Raji (cell line): ENCODE data around the gene ERI3.

Source experiments
- POLR2A ChIP-seq: IDR thresholded peaks from 2 replicates; pipeline ENCODE4 v1.6.1; 2011; ENCODE audit warnings: low read depth, low read length, control low read depth; ENCODE audit not compliant: insufficient read depth

Gene ERI3

DNA sequence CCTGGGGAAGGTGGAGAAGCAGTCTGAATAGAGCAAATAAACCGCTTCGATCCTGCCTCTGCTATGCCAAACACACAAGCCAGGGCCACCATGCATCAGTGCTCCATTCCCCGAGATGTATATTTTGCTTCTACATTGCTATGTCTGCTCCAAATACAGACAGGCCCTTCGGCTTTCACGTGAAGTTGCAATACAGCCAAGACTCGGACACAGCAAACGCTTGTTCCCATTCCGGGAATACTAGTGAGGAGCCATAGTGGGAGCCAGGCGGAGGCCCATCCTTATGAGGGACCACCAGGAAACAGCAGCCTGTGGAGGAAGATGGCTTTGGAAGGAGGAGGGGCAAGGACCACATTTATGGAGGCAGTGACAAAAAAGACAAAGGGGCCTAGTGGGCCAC lies 22.6 kb downstream of the ERI3 start:
- TF ChIP-seq POLR2A: no peak

DNA sequence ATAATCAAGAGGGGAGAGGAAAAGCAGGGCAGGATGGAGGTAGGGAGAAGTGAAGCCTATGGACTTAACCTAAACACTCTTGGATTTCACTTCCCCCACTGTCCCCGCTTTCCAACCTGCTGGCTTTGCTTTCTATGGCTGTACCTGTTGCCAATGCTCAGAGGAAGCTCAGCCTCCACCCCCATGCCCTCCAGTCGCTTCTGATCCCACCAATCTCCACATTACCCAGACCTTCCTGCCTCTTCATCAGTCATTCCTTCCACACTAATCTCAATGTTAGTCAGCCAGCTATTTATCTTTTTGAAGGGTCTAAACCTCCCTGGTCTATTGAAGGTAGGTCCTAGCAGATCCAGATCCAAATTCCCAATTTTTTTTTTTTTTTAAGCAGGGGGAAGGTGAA lies 24.1 kb downstream of the ERI3 start:
- no peak for TF ChIP-seq POLR2A

DNA sequence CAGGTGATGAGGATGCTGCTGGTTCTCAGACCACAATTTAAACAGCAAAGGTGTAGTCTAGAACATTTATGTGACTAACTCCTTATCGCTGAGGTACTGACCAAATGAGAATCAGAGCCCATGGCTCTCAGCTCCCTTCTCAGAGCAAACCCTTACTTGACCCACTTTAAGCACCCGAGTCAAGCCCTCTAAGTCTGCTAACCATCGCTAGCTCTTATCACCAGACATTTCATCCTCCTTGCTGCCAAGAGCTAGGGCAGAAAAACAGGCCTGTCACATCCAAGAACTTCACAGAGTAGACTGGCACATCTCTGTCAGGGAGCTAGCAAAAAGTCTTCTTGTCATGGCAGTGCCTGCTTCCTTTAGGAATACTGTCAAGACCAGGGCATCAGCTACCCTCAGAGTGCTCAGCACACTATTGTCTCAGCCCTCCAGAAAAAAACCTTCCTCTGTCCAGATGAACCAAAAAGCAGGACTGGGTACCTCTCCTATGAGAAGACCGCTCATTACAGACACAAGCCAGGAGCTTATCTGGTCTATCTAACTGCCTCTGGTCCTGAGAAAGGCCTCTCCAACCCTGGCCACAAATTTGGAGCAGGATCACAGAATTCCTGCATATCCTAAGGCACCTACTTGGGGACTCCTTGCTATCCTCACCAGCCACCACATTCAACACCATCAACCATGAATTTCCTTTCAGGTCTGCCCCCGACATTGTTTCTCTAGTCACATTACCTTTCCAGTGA lies 26.2 kb downstream of the ERI3 start:
- no peak for TF ChIP-seq POLR2A

DNA sequence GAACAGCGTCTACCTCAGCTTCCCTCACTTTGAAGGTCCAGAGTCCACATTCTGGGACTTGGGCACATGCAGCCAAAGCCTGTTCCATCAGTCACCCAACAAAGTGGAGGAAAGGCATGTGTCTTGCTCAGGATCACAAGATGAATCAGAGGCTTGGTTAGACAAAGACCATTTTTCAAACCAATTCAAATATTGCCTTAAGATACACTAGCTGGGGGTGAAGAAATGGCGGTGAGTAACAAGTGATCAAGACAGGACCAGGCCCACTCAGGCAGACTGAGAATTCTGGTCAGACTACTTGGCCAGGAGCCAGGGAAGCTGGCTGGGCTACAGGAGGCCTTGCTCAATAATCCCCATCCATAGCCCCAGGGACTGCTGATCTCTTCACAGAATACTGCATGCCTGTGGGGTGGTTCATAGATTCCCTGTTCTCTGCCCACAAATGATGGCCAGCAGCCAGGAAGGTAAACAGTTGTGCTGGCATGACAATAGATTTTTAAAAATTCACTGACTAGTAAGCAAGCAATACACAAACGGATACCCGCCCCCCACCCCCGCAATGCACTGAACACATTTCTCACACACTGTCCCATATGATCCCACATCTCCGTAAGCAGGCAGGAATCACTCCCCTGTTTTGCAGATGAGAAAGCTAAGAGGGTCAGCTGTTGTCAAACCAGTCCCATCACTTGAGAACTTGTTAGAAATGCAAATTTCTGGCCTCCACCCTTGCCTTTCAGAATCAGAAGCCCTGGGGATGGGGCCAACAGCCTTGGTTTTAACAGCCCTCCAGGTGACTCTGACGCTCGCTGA lies 27.2 kb downstream of the ERI3 start:
- TF ChIP-seq POLR2A: no peak

DNA sequence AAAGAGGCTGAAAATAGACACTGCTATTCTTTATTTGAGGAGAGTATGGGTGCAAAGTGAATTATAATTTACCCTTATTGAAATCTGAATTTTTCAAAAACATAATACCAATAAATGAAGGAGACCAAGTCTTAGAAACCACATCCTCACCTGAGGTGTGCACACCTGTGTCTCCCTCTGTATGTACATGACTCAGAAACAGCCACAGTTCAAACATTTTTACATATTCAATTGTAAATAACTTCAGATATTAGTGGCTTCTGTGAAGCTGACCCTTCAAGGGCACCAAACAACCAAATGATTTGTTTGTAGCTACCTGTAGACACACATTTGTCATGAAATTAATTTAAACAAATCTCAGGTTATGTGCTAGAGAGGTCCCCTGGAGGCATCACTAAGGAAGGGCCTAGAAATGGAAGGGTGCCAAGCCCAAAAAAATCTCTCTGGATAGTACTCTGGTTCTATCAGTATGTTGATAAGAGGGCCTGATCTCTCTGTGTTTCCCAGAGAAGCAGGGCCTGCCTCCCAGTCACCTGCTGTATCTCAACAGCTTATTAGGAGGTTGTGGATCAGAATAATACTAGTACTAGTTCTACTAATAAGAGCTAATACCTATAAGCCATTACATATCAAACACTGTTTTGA lies 28.1 kb downstream of the ERI3 start:
- no peak for TF ChIP-seq POLR2A

DNA sequence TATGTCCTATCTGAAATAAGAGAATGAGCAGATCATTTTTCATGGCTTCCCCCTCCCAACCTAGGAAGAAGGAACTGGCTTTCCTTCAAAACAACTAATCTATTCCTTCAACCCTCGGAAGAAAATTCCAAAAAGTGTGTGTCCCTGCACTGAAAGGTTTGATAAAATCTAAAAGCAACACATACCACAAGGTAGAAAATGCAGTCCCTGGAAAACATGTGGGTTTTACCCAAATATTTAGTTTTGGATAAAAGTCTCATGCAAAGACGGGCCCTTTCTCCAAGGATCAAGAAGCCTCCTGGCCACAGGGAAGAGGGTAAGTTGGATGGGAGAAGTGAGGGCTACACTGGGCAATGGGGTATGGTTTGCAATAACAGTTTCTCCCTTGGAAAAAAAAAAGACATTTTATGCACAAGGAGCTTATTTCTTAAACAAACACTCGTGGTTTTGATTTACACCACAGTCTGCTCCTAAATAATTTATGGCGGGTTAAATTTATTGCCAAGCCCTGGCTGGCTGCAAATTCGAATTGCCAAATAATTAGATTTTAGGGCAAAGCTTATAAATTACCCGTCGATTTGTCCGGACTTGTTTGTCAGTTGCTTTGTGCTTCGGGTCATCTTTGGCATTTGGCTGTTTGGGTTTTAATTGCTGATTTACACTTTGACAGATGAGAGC lies 28.9 kb downstream of the ERI3 start:
- TF ChIP-seq POLR2A: no peak

DNA sequence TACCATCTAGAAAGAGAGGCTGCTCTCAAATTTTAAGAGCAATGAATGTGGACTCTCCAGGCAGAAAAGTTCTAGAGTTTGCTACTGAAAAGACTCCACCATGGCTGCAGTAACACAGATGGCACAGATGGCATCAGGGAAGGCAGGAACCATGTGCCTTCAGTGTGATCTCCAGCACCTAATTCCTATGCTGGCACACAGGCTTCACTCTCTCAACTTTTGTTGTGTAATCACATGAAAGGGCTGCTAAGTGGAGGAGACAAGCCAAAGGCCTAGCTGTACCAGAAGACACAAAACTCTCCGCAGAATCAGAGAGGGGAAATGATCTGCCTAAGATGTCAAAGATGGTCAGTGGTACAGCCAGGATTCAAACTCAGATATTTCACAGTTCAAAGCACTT lies 31.1 kb downstream of the ERI3 start:
- TF ChIP-seq POLR2A: no peak

DNA sequence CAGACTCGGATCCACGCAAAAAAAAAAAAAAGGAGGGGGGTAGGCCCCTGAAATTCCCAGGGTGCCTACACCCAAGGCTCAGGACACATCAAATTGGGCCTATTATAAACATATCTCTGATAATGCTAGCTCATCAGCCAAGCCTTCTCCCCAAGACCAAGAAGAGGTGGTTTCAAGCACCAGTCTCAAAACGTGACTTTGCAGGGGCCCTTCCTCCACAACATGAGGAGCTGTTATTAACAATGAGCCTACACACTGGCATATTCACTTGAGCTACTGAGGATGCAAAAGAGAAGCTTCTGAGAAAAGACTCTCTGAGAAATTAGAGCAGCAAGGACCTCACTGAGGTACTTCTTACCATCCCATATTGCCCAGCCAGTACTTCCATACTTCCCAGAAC lies 32.7 kb downstream of the ERI3 start:
- TF ChIP-seq POLR2A: no peak

DNA sequence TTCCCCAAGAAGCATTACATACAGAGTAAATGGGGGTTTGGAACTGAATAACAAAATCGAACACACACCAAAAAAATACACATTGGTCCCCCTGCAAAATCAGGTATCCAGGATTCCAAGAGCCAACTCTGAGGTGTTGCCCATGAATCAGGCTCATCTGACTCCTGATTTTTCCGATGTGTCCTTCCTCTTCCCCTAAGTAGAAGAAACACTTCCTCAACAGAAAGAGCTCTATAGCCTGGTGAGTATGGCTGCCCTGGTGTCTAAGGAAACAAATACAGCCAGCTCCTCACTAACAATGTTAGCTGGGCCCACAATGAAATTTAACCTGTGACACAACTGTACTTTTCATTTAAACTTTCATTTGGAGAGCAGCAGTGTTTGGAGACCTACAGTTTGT lies 33.6 kb downstream of the ERI3 start:
- no peak for TF ChIP-seq POLR2A

DNA sequence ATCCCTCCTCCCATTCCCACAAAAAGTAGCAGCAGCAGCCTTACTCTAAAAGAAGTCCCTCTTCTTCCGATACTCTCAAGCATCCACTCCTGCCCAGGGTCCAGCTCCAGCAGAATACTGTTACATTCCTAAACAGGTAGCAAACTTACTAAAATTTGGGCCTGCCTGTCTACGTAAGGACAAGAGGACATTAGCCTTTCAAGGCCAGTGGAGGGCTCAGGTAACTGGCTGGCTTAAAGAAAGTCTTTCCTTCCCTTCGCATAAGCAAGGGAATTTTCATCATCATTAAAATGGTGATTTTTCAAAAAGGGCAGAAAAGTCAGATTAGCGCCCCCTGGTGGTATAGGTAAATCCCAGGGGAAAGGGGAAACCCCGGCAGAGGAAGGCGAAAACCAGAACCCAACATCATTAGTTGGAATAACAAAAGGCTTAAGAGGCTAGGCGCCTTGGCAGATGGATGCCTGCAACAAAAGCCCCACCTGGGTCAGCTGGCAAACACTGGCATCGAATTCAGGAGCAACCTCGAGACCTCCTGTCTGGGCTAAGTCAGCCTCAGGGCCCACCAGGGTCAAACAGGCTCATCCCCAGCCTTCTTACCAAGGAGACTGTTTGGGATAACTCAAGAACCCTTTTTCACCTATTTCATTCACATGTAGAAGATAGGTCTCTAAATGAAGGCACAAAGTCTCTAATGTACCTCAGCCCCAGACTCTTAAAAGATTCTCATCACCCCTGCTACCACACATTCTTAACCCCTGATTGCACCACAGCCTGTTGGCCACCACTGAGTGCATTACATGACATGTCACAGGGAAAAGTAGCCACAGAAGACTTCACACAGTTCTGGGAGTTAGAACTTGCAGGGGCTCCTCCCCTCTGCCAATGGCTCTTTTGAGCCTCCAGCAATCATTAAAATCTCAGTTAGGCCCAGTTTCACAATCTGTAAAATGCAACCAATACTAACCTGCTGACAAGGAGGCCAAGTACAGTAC lies 36.7 kb downstream of the ERI3 start:
- TF ChIP-seq POLR2A: no peak

DNA sequence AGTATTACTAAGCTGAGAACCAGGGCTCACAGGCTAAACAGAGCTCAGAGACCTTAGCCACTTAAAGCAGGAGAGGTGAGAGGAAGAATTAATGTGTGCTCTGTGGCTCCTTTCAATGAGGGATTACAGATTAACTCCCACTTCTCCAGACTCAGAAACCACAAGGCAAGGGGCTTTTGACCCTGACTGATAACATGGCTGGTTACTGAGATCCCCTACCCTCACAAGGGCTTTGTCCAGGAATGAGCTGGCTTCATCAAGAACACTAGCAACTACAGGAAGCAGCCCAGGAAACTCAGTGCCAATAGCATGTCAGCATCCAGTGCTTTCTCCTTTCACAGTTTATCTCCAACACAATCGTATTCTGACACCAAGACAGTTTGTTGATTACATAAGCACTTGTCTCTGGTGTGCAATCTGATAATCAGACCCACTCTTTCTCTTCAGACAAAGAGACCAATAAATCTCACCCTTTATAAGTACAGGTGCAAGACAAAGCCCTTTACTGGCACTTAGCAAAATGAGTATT lies 38.8 kb downstream of the ERI3 start:
- no peak for TF ChIP-seq POLR2A

DNA sequence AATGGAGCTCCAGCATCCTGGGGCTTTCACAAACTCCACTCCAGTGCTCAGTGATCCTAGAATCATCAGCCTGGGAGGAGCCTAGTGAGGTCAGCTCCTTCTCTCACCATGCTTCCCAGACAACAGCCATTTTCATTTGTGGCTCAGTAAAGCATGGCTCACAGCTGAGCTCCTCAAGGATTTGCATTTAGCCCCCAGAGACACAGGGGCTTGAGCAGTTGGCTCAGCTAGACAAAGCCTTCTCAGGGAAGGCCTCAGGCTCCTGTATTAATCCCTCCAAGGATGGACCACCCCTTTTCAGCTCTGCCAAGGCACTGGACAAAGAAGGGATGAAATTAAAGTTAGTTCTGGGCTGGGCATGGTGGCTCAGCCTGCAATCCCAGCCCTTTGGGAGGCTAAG lies 39.5 kb downstream of the ERI3 start:
- no peak for TF ChIP-seq POLR2A

DNA sequence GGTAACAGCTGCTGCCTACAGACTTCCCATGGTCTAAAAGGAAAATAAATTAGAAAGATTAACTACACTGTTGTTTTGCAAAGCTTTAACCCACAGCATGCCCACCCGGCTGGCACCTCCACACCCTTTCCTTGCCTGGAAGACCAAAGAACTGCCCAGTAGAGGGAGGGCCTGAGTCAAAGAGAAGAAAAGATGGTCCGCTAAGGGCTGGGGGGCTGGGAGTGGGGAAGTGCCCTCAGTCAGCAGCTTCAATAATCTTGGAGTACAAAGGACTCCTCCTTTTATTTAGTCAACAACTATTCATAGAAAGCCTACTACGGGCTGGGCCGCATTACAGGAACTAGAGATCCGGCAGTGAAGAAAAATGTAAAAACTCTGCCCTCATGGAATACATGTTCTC lies 40.6 kb downstream of the ERI3 start:
- TF ChIP-seq POLR2A: no peak
